Limb (tissue), 2 donors: ENCODE measurements around the gene FAM156A.
"Not testable (repeated sequence)": the region's sequence is repeated elsewhere in the genome, so short reads cannot be mapped to it uniquely, and the experiment has no call there.

Experiments
- DNase-seq, 2 donors: peaks; one replicate each; pipeline ENCODE4 v3.0.0-alpha.2; 2016; ENCODE audit errors: extremely low spot score in 2 of 2

The FAM156A gene, protein sequence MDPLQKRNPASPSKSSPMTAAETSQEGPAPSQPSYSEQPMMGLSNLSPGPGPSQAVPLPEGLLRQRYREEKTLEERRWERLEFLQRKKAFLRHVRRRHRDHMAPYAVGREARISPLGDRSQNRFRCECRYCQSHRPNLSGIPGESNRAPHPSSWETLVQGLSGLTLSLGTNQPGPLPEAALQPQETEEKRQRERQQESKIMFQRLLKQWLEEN

DNA sequence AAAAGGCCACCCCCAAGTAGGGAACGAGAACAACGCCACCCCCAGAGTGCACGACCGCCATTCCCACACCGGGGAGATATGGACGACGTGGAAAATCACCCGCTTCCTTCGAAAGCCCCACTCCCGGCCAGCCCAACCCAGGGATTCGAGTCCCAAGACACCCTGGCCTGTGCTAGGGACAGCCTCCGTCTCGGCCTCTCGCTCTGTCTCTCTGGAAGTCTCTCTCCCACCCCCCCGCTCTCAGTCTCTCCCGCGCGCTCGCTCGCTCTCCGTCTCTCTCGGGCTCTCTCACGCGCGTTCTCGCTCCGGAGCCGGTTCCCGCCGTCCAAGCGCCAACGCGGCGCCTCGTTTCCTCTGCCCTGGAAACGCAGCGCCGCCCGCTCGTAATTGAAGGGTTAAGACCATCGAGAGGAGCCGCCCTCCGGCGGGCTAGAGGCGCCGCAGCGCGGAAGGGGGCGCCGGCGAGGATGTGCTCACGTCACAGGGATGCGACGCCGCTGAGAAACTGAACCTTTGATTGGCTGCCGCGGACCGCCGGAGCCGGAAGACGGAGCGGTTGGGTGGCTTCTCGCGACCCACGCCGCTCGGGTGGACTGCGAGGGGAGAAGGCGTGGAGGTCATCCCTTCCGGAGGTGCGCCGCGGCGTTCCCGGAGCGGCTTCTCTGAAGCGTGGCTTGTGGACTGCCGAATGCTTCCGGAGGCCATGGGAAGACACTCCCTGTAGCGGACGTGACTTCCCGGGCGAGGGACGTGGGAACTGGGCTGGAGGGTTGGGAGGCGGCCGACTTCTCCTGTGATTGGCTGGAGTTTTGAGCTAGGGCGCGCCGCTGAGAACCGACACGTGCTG lies at the start of gene FAM156A:
FAM156A (minus strand) TSS at position 406 of the 847 bp plus-strand sequence. CDS start 9,930 bp downstream, outside the sequence.
- DNase-seq: not testable (repeated sequence)

DNA sequence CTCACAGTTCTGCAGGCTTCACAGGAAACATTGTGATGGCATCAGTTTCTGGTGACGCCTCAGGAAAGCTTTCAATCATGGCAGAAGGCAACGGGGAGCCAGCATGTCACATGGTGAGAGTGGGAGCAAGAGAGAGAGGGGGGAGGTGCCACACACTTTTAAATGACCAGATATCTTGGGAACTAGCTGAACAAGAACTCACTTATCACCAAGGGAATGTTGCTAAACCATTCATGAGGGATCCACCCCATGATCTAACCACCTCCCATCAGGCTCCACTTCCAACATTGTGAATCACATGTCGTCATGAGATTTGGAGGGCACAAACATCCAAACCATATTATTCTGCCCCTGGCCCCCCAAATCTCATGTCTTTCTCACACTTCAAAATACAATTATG lies 47.0 kb upstream of the FAM156A start:
- DNase-seq: no peak

DNA sequence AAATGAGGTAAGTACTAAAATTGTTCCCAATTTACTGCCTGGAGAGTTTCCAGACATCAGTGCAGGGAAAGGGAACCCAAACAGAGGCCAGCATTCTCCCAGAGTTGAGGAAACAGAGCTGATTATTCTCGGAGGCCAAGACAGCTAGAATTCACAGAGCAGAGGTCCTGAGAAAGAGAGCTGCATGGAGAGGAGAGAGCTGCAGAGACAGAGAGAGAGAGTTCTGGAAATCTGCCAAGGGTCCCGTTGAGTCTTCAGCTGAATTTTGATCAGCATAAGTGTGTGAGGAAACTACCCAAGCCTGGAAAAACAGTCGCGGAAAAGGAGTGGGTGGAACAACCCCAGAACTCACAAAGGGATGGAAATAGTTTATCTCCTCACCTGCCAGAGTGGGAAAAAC lies 46.5 kb upstream of the FAM156A start:
- no peak for DNase-seq

DNA sequence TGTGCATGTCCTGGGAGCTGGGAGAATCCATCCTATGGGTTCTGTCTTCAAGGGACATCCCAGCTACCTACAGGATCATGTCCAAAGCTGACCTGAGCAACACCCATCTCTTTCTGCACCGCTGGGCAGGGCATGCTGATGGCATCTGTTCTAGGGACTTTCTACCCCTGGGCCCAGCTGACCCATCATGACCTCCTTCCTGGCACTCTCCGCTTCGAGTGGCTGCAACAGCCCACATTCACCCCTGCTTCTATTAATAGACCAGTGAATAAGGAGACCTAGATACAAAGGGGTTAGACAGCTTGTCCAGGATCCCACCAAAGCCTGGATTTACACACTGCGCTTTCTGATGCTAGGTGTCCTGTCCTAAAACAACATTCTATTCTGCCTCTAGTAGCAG lies 45.7 kb upstream of the FAM156A start:
- DNase-seq: no peak

DNA sequence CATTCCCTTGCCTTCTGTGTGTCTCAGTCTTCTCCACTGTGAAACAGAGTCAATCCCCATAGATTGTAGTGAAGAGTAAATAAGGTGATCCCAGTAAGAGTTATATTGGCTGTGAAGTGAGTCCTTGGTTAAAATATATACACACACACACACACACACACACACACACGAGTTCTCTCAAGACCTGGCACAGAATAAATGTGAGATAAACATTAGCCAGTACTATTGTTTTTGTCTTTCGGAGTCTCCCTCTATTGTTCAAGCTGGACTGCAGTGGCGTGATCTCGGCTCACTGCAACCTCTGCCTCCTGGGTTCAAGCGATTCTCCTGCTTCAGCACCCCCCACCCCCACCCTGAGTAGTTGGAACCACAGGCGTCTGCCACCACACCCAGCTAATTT lies 44.8 kb upstream of the FAM156A start:
- no peak for DNase-seq

DNA sequence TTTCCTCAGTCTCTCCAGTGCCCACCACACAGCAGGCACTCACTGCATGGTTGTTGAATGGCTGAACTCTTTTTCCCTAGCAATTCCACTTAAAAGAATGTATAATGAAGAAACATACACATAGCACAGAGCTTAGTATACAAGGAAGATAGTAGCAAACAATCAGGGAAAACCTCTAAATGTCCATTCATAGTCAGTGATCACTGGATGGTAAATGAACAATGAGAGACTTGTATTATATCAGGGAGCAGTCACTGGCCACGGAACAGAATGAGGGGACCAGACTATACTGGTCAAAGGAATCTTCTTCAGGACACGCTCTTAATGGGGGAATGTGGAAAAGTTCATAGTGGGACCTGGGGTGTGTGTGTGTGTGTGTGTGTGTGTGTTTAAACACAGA lies 43.6 kb upstream of the FAM156A start:
- no peak for DNase-seq

DNA sequence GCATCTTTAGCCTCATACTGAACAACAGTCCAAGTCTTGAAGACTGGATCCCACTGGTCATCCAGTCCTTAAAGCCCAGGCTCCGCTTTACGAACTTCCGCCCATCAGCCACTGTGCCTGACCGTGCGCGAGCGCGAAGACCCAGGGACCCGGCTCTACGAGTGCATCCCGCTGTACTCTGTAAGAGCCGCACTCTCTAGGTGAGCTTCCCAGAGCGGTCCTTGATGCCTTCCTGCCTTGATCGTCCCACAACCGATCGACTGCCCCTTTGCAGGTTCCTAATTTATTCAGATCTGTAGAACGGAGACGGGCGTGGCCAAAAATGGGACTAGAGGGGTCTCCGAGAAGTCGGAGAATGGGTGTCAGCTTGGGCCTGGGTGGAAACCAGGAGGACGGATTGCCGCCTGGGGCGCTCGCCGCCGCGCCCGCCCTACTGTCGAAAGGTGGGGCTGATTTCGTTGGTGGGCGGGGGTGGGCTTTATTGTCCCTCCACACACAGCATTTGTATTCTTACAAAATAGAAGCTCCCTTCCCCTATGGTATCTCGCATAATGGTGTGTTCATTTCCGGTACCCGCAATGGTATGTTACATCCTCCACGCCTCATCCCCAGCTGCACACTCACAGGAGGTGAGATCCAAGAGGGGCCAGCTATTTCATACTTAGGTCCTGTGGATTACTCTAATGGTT lies 42.3 kb upstream of the FAM156A start:
- no peak for DNase-seq

DNA sequence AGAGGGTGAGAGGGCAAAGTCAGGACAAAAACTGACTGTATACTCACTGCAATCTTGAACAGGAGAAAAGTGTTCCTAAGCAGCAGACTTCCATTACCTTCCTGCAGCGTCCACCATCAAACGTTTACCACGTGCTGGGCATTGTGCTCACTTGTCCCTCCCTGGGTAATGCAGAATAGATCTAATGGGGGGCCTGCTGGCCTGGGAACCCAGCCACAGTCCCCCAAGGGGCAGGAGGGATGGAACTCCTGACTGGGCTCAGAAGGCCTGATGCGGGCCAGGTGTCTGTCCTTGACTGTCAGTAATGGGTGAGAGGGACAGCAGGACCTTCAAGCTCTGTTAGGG lies 37.6 kb upstream of the FAM156A start:
- no peak for DNase-seq

DNA sequence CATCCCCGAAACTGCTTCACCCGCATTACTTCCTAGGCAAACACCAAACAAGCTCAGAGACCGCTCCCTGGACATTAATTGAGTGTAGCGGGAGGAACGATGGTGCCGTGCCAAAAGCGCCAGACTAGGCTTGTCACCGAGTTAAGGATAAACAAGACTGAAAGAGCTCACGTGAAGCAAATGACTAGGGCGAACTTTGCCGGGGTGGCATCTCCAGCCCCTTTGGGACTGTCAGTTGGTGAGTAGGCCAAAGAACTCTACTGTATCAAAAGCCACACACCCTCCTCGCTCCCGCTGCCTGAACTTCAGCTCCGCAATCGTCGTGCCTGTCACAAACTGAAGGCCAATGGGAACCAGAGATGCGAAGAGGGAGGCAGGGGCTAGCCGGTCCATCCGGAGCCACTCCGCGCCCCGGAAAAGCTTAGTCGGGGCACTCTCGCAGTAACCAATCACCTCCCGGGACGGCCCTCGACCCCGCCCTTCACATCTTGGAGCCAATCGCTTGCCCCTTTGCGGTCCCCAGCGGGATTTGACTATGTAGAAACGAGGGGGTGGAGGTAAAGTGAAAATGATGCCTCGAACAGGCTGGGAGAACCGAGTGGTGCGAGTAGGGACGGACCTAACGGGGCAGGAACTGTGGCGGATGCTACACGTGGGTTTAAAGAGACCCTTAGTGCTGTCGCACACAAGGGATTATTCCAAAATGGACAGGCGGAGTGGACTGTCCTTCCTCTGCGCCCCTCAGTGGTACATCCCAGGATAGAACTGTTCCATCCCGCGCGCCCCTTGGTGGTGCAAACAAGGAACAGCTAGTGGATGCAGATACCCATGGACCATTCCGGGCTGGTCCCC lies 37.0 kb upstream of the FAM156A start:
- DNase-seq: peak; percentile 92

DNA sequence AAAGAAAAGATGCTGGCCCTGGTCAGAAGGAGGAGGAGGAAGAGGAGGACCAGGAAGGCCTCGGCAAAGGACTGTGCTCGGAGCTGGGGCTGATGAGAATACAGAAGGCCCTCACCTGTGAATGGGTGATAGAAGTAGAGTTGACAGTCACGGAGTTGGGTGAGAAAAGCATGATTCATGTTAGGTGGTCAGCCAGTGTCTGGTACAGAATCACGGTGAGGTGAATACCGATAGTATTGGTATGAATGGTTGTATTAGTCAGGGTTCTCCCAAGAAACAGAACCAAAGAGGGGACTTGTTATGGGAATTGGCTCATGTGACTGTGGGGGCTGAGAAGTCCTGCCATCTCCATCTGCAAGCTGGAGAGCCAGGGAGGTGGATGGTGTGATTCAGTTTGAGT lies 32.5 kb upstream of the FAM156A start:
- no peak for DNase-seq

DNA sequence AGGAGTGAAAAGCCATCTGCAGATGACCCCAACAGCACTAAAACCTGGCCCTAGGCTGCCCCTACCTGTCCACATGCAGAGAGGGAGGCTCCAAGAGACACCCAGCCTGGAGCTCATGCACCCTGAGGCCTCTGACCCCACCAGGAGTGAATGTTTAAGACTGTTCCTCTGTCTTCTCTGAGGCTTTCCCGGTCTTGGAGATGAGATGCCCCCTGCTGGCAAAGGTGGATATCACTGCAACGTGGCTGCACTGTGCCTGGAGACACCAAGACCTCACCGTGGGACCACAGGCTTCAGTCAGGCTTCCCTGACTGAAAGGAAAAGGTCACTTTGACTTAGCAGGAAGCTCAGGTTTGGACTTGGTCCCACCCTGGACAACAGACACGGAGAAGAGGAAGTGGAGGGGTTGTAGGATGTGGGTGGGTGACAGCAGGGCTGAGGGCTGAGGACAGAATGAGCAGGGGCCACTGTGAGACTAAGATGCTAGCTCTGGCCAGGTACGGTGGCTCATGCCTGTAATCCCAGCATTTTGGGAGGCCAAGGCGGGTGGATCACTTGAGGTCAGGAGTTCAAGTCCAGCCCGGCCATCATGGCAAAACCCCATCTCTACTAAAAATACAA lies 31.8 kb upstream of the FAM156A start:
- peak in 1 of 2 donors; percentile 53 for DNase-seq

DNA sequence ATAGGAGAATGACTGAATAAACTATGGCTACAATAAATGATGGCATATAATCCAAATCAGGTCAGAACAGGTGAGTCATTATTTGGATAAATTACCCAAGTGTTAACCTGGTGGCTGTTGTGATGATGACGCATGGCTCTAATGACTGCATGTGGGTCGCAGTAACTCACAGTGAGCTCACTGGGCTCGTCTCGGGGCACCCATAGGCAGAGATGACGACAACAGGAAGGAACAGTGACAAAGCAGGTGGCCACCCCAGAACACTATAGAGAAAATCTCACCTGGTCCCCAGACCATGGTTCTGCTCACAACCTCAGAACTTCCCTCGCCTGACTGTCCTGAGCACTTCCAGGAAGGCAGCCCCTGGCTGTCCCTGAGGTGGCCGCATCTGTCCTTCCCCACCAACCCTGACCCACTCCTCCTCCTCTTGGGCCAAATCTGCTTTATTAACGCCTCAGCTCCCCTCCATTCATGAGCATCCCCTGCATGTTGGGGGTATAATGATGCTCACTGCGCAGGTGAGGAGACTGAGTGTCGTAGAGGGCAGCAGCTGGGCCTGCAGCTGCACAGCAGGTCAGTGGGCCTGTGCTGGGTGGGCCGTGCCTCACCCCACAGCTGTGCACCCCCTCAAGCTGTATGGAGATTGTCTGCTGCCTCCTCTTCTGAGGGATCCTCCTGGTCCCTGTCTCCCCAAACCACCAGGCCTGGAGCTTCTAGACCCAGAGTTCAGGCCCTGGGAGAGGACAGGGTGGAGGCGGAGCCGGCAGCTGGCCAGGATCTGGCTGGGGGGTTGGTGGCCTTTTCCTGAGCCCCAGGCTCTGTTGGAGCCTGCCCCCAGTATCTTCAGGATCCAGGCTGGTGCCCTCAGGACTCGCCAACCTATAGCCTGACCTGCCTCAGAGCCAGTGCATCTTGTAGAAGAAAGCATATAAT lies 30.9 kb upstream of the FAM156A start:
- DNase-seq: no peak

DNA sequence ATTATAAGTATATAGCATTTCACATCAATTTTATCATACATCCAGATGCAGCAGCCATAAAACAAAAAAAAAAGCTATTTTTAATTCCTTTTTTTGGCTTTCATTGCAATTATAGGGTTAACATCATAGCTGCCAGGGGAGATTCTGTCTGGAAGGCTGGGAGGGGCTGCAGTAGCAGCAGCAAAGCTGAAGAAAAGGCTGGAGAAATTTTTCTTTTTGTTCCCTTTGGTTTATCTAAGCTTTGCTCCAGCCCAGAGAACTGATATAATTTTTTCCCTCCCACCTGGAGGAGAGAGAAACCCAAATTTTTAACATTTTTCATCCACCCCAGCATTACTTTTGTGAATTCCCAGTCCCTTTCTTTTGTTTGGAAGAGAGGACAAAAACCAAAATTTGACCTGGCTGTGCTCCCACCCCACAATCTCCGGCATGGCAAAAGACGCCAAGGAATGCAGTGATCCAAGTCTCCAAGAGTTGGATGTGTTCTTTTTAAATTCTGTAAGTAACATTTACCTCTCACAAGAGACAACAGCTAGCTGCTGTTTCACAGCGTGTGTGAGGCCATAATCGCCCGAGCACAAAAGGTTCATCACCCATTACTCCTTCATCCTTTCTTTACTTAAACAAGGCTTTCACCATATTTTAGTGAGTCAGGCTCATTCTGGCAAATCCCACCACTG lies 25.1 kb upstream of the FAM156A start:
- no peak for DNase-seq

DNA sequence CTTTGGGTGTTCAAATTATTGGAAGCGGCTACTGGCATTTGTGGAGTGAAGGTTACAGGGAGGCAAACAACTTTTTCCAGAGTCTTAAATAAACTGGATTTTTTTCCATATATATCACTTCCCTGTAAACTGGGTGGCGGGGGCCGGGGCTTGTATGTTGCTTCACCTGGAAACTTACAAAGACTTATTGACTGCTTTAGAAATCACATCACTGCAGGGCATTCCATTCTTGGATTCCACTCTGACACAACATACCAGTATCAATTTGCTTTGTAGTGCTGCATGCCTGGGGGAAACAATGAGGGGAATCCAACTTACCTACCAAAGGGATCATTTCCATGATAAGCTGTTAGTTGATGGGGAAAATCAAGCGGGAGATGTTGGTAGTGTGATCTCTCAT lies 21.7 kb upstream of the FAM156A start:
- no peak for DNase-seq

DNA sequence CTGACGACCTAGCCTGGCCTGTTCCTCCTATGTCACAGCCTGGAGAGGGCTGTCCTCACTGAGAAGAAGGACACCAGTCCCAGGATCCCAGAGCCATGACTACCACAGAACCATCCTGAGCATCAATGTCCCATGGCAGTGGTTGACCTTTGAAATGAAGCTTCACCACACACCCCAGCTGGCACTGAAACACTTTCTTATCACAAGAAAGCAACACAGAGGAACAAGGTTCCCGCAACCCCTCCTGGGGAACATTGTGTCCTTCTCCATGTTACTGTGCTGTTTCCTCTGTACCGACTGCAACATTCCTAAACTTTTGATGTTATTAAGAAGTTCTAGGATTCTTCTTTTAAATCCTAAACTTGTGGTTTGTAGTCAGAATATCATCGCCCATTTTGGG lies 21.2 kb upstream of the FAM156A start:
- no peak for DNase-seq

DNA sequence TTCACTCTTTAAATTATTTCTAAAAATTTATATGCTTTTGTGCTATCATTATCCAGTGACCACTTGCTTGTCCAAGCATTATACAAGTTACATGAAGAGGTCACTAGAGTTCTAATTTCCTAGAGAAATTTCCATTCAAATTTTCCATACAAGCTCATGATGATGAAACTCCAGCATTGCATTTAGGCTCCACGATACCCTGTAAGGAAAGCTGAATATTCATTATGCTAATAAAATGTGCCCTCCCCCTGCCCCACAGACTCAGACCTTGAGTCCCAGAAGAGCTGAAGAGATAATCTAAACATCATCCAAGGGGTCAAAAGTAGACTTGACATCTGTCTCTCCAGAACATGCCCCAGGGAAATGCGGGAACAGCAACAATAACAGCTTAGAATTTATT lies 19.6 kb upstream of the FAM156A start:
- no peak for DNase-seq

DNA sequence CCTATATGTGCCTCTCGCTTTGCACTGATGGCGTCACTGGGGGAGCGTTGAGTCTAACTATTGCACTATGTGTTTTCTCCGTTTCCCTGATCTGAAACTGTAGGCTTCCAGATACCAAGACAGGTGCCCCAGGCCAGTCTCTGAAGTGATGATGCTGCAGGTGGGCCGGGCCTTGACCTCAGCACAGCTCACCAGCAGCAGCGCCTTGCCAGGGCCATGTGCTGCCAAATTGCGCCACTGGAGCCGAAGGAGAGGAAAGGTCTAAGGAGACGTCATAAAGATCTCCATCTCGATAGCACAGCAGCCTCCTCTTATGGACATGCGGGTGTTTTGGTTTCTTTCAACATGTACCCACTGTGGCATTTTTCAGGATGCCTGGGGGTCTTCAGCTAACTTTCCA lies 17.3 kb upstream of the FAM156A start:
- not testable (repeated sequence) for DNase-seq

DNA sequence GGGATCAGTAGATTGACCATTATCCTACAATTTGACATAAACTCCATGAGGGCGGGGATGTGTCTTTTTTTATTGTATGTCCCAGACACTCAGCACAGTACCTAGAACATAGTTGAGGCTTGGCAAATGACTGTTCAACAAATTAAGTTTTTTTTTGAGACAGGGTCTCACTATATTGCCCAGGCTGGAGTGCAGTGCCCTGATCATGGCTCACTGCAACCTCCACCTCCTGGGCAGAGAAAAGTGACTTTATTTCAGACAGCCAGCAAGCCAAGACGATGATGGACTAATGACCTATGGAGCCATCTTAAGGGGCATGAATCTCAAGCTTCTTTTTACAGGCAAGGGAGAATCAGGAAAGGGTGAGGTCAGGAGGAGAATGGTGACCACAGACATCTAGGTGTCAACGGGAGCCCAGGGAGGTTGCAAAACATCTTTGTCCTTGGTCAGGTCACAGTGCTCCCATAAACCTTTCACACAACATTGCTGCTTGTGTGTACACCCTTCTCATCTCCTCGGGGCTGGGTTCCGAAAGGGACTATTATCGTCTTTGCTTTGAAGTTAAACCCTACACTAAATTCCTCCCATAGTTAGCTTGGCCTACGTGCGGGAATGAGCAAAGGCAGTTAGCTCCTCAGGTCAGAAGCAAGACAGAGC lies 16.1 kb upstream of the FAM156A start:
- not testable (repeated sequence) for DNase-seq

DNA sequence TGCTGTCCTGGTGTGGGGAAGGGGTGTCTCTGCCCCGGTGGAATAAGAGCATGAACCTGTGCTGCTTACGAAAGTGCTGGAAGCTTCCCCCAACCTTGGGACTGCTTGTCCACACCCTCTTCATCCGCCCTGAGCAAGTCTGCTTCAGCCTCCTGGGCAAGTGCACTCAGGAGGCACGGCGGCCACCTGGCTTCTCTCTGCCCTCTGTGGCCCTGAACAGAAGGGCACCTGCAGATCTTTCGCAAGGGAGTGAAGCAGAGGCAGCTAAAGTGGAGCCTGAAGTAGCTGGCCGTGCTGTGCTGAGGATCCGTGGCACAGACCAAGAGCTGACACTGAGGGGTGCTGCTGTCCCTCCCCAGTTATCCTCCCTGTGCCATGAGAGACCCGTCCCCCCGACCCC lies 9.6 kb upstream of the FAM156A start:
- DNase-seq: not testable (repeated sequence)
